ENCODE results near the gene MYO7B. TPM values are rescaled to one million over a fixed set of nuclear protein-coding genes. Genes with fewer than 3 reads are reported as not detected.

Gene MYO7B
- polyA plus RNA-seq, 4 donors: 85.6 to 617 (median 462) TPM

GRCh38 chr2:127640082-127641072, 104.9 kb downstream of the MYO7B start:
- no peak for FAIRE-seq

GRCh38 chr2:127641133-127641532, 105.7 kb downstream of the MYO7B start:
- H3K27ac ChIP-seq (ENCODE audit: low read depth in 1 of 3, low read length in 2 of 3): no peak overlapping the region
- FAIRE-seq (no peak), DNase-seq (no peak)
- 86 to 90% (median 87%) methylated on average over 6 of the region's 6 CpGs for WGBS, 3 donors
- no peaks in the 10 kb centered on the region for H3K27me3 ChIP-seq (ENCODE audit: control insufficient read depth in 3 of 3, insufficient read depth in 3 of 3, low read length in 3 of 3)
- H3K4me3 ChIP-seq (ENCODE audit: low read depth in 1 of 3, low read length in 3 of 3): no peak overlapping the region
- peaks cover 0 to 34% (median 0%) of the 10 kb centered on the region in 3 donors for H3K4me1 ChIP-seq (ENCODE audit: control insufficient read depth in 3 of 3, insufficient read depth in 2 of 3, low read depth in 1 of 3, low read length in 2 of 3)
- no peaks in the 10 kb centered on the region for H3K9me3 ChIP-seq (ENCODE audit: control insufficient read depth in 2 of 2, insufficient read depth in 1 of 2, low read depth in 1 of 2, low read length in 1 of 2)
- H3K36me3 ChIP-seq (ENCODE audit: control insufficient read depth in 3 of 3, insufficient read depth in 2 of 3, low read depth in 1 of 3, low read length in 3 of 3): peaks cover 0 to 45% (median 5%) of the 10 kb centered on the region in 3 donors

More at GRCh38 chr2:127640082-127641072, 104.9 kb downstream of the MYO7B start:
- H3K36me3 ChIP-seq (ENCODE audit: control insufficient read depth in 3 of 3, insufficient read depth in 2 of 3, low read depth in 1 of 3, low read length in 3 of 3): peaks cover 0 to 53% (median 5%) of the 10 kb centered on the region in 3 donors
- whole genome bisulfite sequencing, 3 donors: 58 to 71% (median 63%) methylated on average over 25 of the region's 25 CpGs
- DNase-seq: peak; percentile 22 to 62
- H3K9me3 ChIP-seq (ENCODE audit: control insufficient read depth in 2 of 2, insufficient read depth in 1 of 2, low read depth in 1 of 2, low read length in 1 of 2): no peaks in the 10 kb centered on the region
- peak overlapping the region in 1 of 3 donors; percentile 9 for H3K27ac ChIP-seq (ENCODE audit: low read depth in 1 of 3, low read length in 2 of 3)
- no peaks in the 10 kb centered on the region for H3K27me3 ChIP-seq (ENCODE audit: control insufficient read depth in 3 of 3, insufficient read depth in 3 of 3, low read length in 3 of 3)
- H3K4me3 ChIP-seq (ENCODE audit: low read depth in 1 of 3, low read length in 3 of 3): no peak overlapping the region
- H3K4me1 ChIP-seq (ENCODE audit: control insufficient read depth in 3 of 3, insufficient read depth in 2 of 3, low read depth in 1 of 3, low read length in 2 of 3): peaks cover 0 to 36% (median 0%) of the 10 kb centered on the region in 3 donors

- 52 to 61% (median 56%) methylated on average over 23 to 25 of the region's 25 CpGs for WGBS, 3 donors
- no peaks in the 10 kb centered on the region for H3K27me3 ChIP-seq (ENCODE audit: control insufficient read depth in 3 of 3, insufficient read depth in 3 of 3, low read length in 3 of 3)
- H3K4me1 ChIP-seq (ENCODE audit: control insufficient read depth in 3 of 3, insufficient read depth in 2 of 3, low read depth in 1 of 3, low read length in 2 of 3): peaks cover 0 to 25% (median 0%) of the 10 kb centered on the region in 3 donors
- FAIRE-seq: no peak
- H3K36me3 ChIP-seq (ENCODE audit: control insufficient read depth in 3 of 3, insufficient read depth in 2 of 3, low read depth in 1 of 3, low read length in 3 of 3): peaks cover 0 to 37% (median 2%) of the 10 kb centered on the region in 3 donors
- no peak overlapping the region for H3K4me3 ChIP-seq (ENCODE audit: low read depth in 1 of 3, low read length in 3 of 3)
- no peak overlapping the region for H3K27ac ChIP-seq (ENCODE audit: low read depth in 1 of 3, low read length in 2 of 3)
- DNase-seq: no peak
- no peaks in the 10 kb centered on the region for H3K9me3 ChIP-seq (ENCODE audit: control insufficient read depth in 2 of 2, insufficient read depth in 1 of 2, low read depth in 1 of 2, low read length in 1 of 2)
These were observed 106.5 kb downstream of the MYO7B start for GRCh38 chr2:127641846-127642507.

GRCh38 chr2:127642706-127643438, 107.4 kb downstream of the MYO7B start:
- Histone ChIP-seq H3K9me3 (ENCODE audit: control insufficient read depth in 2 of 2, insufficient read depth in 1 of 2, low read depth in 1 of 2, low read length in 1 of 2) (no peaks in the 10 kb centered on the region), H3K27me3 (ENCODE audit: control insufficient read depth in 3 of 3, insufficient read depth in 3 of 3, low read length in 3 of 3) (no peaks in the 10 kb centered on the region), H3K4me3 (ENCODE audit: low read depth in 1 of 3, low read length in 3 of 3) (no peak overlapping the region), H3K27ac (ENCODE audit: low read depth in 1 of 3, low read length in 2 of 3) (no peak overlapping the region), H3K36me3 (ENCODE audit: control insufficient read depth in 3 of 3, insufficient read depth in 2 of 3, low read depth in 1 of 3, low read length in 3 of 3) (peaks cover 0 to 28% (median 0%) of the 10 kb centered on the region in 3 donors), H3K4me1 (ENCODE audit: control insufficient read depth in 3 of 3, insufficient read depth in 2 of 3, low read depth in 1 of 3, low read length in 2 of 3) (peaks cover 0 to 16% (median 0%) of the 10 kb centered on the region in 3 donors)
- no peak for FAIRE-seq
- DNase-seq: no peak
- 85 to 87% (median 87%) methylated on average over 17 of the region's 17 CpGs for WGBS, 3 donors

- Histone ChIP-seq H3K36me3 (ENCODE audit: control insufficient read depth in 3 of 3, insufficient read depth in 2 of 3, low read depth in 1 of 3, low read length in 3 of 3) (peaks cover 0 to 21% (median 0%) of the 10 kb centered on the region in 3 donors), H3K4me3 (ENCODE audit: low read depth in 1 of 3, low read length in 3 of 3) (no peak overlapping the region), H3K4me1 (ENCODE audit: control insufficient read depth in 3 of 3, insufficient read depth in 2 of 3, low read depth in 1 of 3, low read length in 2 of 3) (peaks cover 0 to 13% (median 0%) of the 10 kb centered on the region in 3 donors), H3K27ac (ENCODE audit: low read depth in 1 of 3, low read length in 2 of 3) (no peak overlapping the region), H3K27me3 (ENCODE audit: control insufficient read depth in 3 of 3, insufficient read depth in 3 of 3, low read length in 3 of 3) (no peaks in the 10 kb centered on the region), H3K9me3 (ENCODE audit: control insufficient read depth in 2 of 2, insufficient read depth in 1 of 2, low read depth in 1 of 2, low read length in 1 of 2) (no peaks in the 10 kb centered on the region)
- FAIRE-seq (no peak), DNase-seq (no peak)
- 90 to 92% (median 92%) methylated on average over 15 of the region's 15 CpGs for WGBS, 3 donors
These were observed 108.1 kb downstream of the MYO7B start for GRCh38 chr2:127643439-127644065.

- Histone ChIP-seq H3K27ac (ENCODE audit: low read depth in 1 of 3, low read length in 2 of 3) (no peak overlapping the region), H3K36me3 (ENCODE audit: control insufficient read depth in 3 of 3, insufficient read depth in 2 of 3, low read depth in 1 of 3, low read length in 3 of 3) (peaks cover 0 to 13% (median 0%) of the 10 kb centered on the region in 3 donors), H3K4me1 (ENCODE audit: control insufficient read depth in 3 of 3, insufficient read depth in 2 of 3, low read depth in 1 of 3, low read length in 2 of 3) (peaks cover 0 to 13% (median 0%) of the 10 kb centered on the region in 3 donors), H3K4me3 (ENCODE audit: low read depth in 1 of 3, low read length in 3 of 3) (no peak overlapping the region), H3K9me3 (ENCODE audit: control insufficient read depth in 2 of 2, insufficient read depth in 1 of 2, low read depth in 1 of 2, low read length in 1 of 2) (no peaks in the 10 kb centered on the region), H3K27me3 (ENCODE audit: control insufficient read depth in 3 of 3, insufficient read depth in 3 of 3, low read length in 3 of 3) (no peaks in the 10 kb centered on the region)
- DNase-seq (no peak), FAIRE-seq (no peak)
- whole genome bisulfite sequencing, 3 donors: 84 to 89% (median 86%) methylated on average over 17 to 19 of the region's 19 CpGs
These were observed 108.9 kb downstream of the MYO7B start for GRCh38 chr2:127644066-127645025.

GRCh38 chr2:127645026-127645394, 109.5 kb downstream of the MYO7B start:
- peaks cover 0 to 8% (median 0%) of the 10 kb centered on the region in 3 donors for H3K36me3 ChIP-seq (ENCODE audit: control insufficient read depth in 3 of 3, insufficient read depth in 2 of 3, low read depth in 1 of 3, low read length in 3 of 3)
- DNase-seq: no peak
- peaks cover 0 to 9% (median 0%) of the 10 kb centered on the region in 3 donors for H3K4me1 ChIP-seq (ENCODE audit: control insufficient read depth in 3 of 3, insufficient read depth in 2 of 3, low read depth in 1 of 3, low read length in 2 of 3)
- H3K4me3 ChIP-seq (ENCODE audit: low read depth in 1 of 3, low read length in 3 of 3): no peak overlapping the region
- no peak for FAIRE-seq
- no peaks in the 10 kb centered on the region for H3K9me3 ChIP-seq (ENCODE audit: control insufficient read depth in 2 of 2, insufficient read depth in 1 of 2, low read depth in 1 of 2, low read length in 1 of 2)
- H3K27me3 ChIP-seq (ENCODE audit: control insufficient read depth in 3 of 3, insufficient read depth in 3 of 3, low read length in 3 of 3): no peaks in the 10 kb centered on the region
- no peak overlapping the region for H3K27ac ChIP-seq (ENCODE audit: low read depth in 1 of 3, low read length in 2 of 3)
- WGBS, 3 donors: 59 to 71% (median 59%) methylated on average over 1 of the region's 1 CpG

Data from small intestine (tissue), 7 donors.